MM.1S (cell line): Measurements from ENCODE around the gene MARK3.

Experiments
- EZH2 ChIP-seq: fragments of 300-600 bp; sonication (generic); optimal IDR thresholded peaks from 2 replicates; pipeline ENCODE3; 2017; ENCODE audit warnings: low read depth, mild to moderate bottlenecking, antibody characterized with exemption, low read length, mixed read lengths
- TF ChIP-seq, protein P1 (sequence below): fragments of 300-600 bp; sonication (generic); IDR thresholded peaks from 2 replicates; pipeline ENCODE4 v1.5.1; 2016; ENCODE audit warnings: antibody characterized with exemption, low read length, mixed read lengths

GRCh38 chr14:103427485-103428443 is 42.5 kb downstream of the MARK3 start:
- TF ChIP-seq, protein P1, sequence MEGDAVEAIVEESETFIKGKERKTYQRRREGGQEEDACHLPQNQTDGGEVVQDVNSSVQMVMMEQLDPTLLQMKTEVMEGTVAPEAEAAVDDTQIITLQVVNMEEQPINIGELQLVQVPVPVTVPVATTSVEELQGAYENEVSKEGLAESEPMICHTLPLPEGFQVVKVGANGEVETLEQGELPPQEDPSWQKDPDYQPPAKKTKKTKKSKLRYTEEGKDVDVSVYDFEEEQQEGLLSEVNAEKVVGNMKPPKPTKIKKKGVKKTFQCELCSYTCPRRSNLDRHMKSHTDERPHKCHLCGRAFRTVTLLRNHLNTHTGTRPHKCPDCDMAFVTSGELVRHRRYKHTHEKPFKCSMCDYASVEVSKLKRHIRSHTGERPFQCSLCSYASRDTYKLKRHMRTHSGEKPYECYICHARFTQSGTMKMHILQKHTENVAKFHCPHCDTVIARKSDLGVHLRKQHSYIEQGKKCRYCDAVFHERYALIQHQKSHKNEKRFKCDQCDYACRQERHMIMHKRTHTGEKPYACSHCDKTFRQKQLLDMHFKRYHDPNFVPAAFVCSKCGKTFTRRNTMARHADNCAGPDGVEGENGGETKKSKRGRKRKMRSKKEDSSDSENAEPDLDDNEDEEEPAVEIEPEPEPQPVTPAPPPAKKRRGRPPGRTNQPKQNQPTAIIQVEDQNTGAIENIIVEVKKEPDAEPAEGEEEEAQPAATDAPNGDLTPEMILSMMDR: no peak
- no peak for TF ChIP-seq EZH2
